HepG2 (cell line): Measurements from ENCODE around the gene RAB36. TPM values are rescaled to one million over a fixed set of nuclear protein-coding genes. Genes with fewer than 3 reads are reported as not detected.

Source experiments
- ARNTL ChIP-seq: sonication (generic); formaldehyde crosslinking; IDR thresholded peaks from 2 replicates; pipeline ENCODE4 v1.4.0; 2020; ENCODE audit warnings: mild to moderate bottlenecking, missing genetic modification reagents
- CEBPG ChIP-seq: IDR thresholded peaks from 2 replicates; pipeline ENCODE4 v1.6.1; 2016
- GPN1 ChIP-seq: sonication (generic); formaldehyde crosslinking; IDR thresholded peaks from 2 replicates; pipeline ENCODE4 v1.5.1; 2020; ENCODE audit warnings: missing genetic modification reagents, borderline replicate concordance
- HIVEP1 ChIP-seq: sonication (generic); formaldehyde crosslinking; IDR thresholded peaks from 2 replicates; pipeline ENCODE4 v1.4.0; 2020; ENCODE audit warnings: mild to moderate bottlenecking, missing genetic modification reagents
- IRX3 ChIP-seq: sonication (generic); formaldehyde crosslinking; IDR thresholded peaks from 2 replicates; pipeline ENCODE4 v1.8.1; 2023; ENCODE audit warnings: mild to moderate bottlenecking, low read depth, missing genetic modification reagents, borderline replicate concordance
- NFKB2 ChIP-seq: sonication (generic); formaldehyde crosslinking; IDR thresholded peaks from 2 replicates; pipeline ENCODE4 v1.4.0; 2020; ENCODE audit warnings: missing genetic modification reagents, borderline replicate concordance
- NFRKB ChIP-seq: fragments of 450-650 bp; IDR thresholded peaks from 2 replicates; pipeline ENCODE4 v1.6.1; 2017
- NONO ChIP-seq, 2 experiments: fragments of 450-650 bp in 1 of 2; sonication (generic) in 1 of 2; formaldehyde crosslinking in 1 of 2; IDR thresholded peaks in 1 of 2; conservative IDR thresholded peaks in 1 of 2; 2 replicates each; pipeline versions ENCODE4 v1.6.1 to v1.8.0; 2017 to 2022; ENCODE audit warnings: mild to moderate bottlenecking in 1 of 2, missing genetic modification reagents in 1 of 2, moderate library complexity in 1 of 2
- RAD51 ChIP-seq: fragments of 450-650 bp; IDR thresholded peaks from 2 replicates; pipeline ENCODE4 v1.6.1; 2016; ENCODE audit warnings: borderline replicate concordance
- RXRB ChIP-seq: IDR thresholded peaks from 2 replicates; pipeline ENCODE4 v1.6.1; 2016; ENCODE audit warnings: borderline replicate concordance, missing genetic modification reagents, missing compliant biosample characterization
- STAG1 ChIP-seq: sonication (generic); formaldehyde crosslinking; IDR thresholded peaks from 2 replicates; pipeline ENCODE4 v1.4.0; 2020; ENCODE audit warnings: missing genetic modification reagents
- TEAD3 ChIP-seq: optimal IDR thresholded peaks from 2 replicates; pipeline ENCODE3; 2016; ENCODE audit warnings: borderline replicate concordance
- THAP11 ChIP-seq: IDR thresholded peaks from 2 replicates; pipeline ENCODE4 v1.6.1; 2016; ENCODE audit warnings: missing biosample characterization, missing genetic modification reagents
- ZNF224 ChIP-seq: sonication (generic); formaldehyde crosslinking; IDR thresholded peaks from 2 replicates; pipeline ENCODE4 v1.5.0; 2020; ENCODE audit warnings: mild to moderate bottlenecking, missing genetic modification reagents
- ZNF354B ChIP-seq: sonication (generic); formaldehyde crosslinking; IDR thresholded peaks from 2 replicates; pipeline ENCODE4 v1.8.0; 2022; ENCODE audit warnings: mild to moderate bottlenecking, missing genetic modification reagents
- ZNF780A ChIP-seq: sonication (generic); formaldehyde crosslinking; IDR thresholded peaks from 2 replicates; pipeline ENCODE4 v1.8.0; 2022; ENCODE audit warnings: mild to moderate bottlenecking, missing genetic modification reagents, moderate library complexity
- ZSCAN29 ChIP-seq: sonication (generic); formaldehyde crosslinking; conservative IDR thresholded peaks from 2 replicates; pipeline ENCODE4 v1.4.0; 2020; ENCODE audit warnings: mild to moderate bottlenecking, missing genetic modification reagents
- polyA plus RNA-seq, 8 experiments: library from polyadenylated mRNA; depleted of rRNA in 3 of 8; stranded (reverse) in 7 of 8; unstranded in 1 of 8; fragments of >200 nt; fragmentation: Illumina TruSeq in 4 of 8; extraction: Trizol in 4 of 8; gene quantifications; 2 replicates each; pipeline versions ENCODE4 v1.2.1 to v1.2.3, GENCODE V29; 2011 to 2016; ENCODE audit warnings: low read depth in 4 of 8, missing spikeins in 1 of 8, mixed read lengths in 1 of 8; ENCODE audit not compliant: insufficient read depth in 1 of 8
- total RNA-seq, 5 experiments: library from RNA; depleted of rRNA; stranded (reverse); fragments of >200 nt; fragmentation: Illumina TruSeq; extraction: Trizol; gene quantifications; 2 replicates each; pipeline ENCODE4 v1.2.3, GENCODE V29; 2016; ENCODE audit warnings: low read depth in 1 of 5
- TF ChIP-seq, protein P1 (sequence below): sonication (generic); formaldehyde crosslinking; IDR thresholded peaks from 2 replicates; pipeline ENCODE4 v1.5.0; 2020; ENCODE audit warnings: missing genetic modification reagents
- TF ChIP-seq, protein P2 (sequence below): sonication (generic); formaldehyde crosslinking; IDR thresholded peaks from 2 replicates; pipeline ENCODE4 v1.5.0; 2020; ENCODE audit warnings: missing genetic modification reagents
- TF ChIP-seq, protein P3 (sequence below): sonication (generic); formaldehyde crosslinking; IDR thresholded peaks from 2 replicates; pipeline ENCODE4 v1.4.0; 2020; ENCODE audit warnings: missing genetic modification reagents
- TF ChIP-seq, protein P4 (sequence below): sonication (generic); formaldehyde crosslinking; IDR thresholded peaks from 2 replicates; pipeline ENCODE4 v1.5.1; 2020; ENCODE audit warnings: mild to moderate bottlenecking, moderate library complexity, missing genetic modification reagents

RAB36 gene
- total and polyA plus RNA-seq, 2 of the 13 experiments (the other 11 are each of a cell fraction or from before 2014, with no cell fraction given): 0.24 to 0.86 TPM

DNA sequence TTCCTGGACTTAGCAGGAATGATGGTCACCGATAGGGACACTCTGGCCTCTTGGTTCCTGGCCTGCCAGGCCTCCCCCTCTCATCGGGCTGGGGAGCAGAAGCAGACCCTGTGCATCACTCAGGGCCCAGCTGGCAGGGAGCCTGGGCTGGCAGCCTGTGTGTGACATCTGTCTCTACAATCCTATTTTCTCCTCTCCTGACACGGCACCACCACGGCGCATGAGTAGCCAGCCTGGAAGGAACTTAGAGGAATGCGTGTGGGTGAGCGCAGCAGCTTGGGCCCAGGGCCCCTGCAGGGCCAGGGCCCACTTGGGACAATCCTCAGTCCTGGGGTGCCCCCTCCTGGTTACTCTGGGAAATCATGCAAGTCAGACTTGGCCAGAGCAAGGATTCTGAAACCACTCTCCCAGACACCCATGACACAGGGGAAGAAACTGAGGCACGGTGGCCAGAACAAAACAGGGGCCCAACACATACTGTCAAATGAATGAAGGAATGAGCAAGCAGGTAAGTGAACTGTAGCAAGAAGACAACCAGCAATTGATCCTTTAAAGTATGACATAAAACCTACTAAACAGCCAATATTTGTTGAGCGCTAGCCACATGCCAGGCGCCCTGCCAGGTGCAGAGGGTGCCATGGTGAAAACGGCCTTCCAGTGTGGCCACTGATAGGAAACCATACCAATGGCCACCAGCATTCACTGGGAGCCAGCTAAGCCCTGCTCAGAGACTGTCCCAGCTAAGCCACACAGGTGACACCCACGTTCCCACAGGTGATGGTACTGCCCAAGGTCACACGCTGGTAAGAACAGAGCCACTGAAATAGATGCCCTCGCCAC, 16.8 kb upstream of the RAB36 start (continued):
- TF ChIP-seq, protein P1, sequence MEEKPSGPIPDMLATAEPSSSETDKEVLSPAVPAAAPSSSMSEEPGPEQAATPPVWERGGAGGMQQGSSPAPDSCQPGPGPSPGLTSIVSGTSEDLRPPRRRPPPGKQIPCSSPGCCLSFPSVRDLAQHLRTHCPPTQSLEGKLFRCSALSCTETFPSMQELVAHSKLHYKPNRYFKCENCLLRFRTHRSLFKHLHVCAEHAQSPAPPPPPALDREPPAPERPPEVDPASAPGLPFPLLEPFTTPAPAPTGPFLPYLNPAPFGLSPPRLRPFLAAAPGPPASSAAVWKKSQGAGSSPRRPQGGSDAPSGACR (CRISPR knock-in tag): 0 out of 2 replicates have a peak, but pooled peaks have one; percentile 10
- TF ChIP-seq IRX3 (CRISPR knock-in tag) (no peak), NONO (IDR thresholded peaks at IDR 0.05) (no peak), NONO (CRISPR knock-in tag; conservative IDR thresholded peaks at IDR 0.05) (no peak), ZSCAN29 (CRISPR knock-in tag) (no peak), CEBPG (CRISPR knock-in tag) (no peak), ZNF780A (CRISPR knock-in tag) (no peak), NFRKB (no peak), STAG1 (peak; percentile 97), GPN1 (CRISPR knock-in tag) (no peak), ZNF354B (CRISPR knock-in tag) (no peak), RXRB (CRISPR knock-in tag) (0 out of 2 replicates have a peak, but pooled peaks have one; percentile 27), NFKB2 (CRISPR knock-in tag) (no peak), RAD51 (no peak), THAP11 (CRISPR knock-in tag) (no peak), TEAD3 (peak; percentile 27), HIVEP1 (CRISPR knock-in tag) (no peak), ZNF224 (CRISPR knock-in tag) (no peak), ARNTL (CRISPR knock-in tag) (no peak)
- TF ChIP-seq, protein P2, sequence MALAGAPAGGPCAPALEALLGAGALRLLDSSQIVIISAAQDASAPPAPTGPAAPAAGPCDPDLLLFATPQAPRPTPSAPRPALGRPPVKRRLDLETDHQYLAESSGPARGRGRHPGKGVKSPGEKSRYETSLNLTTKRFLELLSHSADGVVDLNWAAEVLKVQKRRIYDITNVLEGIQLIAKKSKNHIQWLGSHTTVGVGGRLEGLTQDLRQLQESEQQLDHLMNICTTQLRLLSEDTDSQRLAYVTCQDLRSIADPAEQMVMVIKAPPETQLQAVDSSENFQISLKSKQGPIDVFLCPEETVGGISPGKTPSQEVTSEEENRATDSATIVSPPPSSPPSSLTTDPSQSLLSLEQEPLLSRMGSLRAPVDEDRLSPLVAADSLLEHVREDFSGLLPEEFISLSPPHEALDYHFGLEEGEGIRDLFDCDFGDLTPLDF (CRISPR knock-in tag): no peak
- TF ChIP-seq, protein P3, sequence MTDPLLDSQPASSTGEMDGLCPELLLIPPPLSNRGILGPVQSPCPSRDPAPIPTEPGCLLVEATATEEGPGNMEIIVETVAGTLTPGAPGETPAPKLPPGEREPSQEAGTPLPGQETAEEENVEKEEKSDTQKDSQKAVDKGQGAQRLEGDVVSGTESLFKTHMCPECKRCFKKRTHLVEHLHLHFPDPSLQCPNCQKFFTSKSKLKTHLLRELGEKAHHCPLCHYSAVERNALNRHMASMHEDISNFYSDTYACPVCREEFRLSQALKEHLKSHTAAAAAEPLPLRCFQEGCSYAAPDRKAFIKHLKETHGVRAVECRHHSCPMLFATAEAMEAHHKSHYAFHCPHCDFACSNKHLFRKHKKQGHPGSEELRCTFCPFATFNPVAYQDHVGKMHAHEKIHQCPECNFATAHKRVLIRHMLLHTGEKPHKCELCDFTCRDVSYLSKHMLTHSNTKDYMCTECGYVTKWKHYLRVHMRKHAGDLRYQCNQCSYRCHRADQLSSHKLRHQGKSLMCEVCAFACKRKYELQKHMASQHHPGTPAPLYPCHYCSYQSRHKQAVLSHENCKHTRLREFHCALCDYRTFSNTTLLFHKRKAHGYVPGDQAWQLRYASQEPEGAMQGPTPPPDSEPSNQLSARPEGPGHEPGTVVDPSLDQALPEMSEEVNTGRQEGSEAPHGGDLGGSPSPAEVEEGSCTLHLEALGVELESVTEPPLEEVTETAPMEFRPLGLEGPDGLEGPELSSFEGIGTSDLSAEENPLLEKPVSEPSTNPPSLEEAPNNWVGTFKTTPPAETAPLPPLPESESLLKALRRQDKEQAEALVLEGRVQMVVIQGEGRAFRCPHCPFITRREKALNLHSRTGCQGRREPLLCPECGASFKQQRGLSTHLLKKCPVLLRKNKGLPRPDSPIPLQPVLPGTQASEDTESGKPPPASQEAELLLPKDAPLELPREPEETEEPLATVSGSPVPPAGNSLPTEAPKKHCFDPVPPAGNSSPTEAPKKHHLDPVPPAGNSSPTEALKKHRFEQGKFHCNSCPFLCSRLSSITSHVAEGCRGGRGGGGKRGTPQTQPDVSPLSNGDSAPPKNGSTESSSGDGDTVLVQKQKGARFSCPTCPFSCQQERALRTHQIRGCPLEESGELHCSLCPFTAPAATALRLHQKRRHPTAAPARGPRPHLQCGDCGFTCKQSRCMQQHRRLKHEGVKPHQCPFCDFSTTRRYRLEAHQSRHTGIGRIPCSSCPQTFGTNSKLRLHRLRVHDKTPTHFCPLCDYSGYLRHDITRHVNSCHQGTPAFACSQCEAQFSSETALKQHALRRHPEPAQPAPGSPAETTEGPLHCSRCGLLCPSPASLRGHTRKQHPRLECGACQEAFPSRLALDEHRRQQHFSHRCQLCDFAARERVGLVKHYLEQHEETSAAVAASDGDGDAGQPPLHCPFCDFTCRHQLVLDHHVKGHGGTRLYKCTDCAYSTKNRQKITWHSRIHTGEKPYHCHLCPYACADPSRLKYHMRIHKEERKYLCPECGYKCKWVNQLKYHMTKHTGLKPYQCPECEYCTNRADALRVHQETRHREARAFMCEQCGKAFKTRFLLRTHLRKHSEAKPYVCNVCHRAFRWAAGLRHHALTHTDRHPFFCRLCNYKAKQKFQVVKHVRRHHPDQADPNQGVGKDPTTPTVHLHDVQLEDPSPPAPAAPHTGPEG (CRISPR knock-in tag): no peak
- TF ChIP-seq, protein P4, sequence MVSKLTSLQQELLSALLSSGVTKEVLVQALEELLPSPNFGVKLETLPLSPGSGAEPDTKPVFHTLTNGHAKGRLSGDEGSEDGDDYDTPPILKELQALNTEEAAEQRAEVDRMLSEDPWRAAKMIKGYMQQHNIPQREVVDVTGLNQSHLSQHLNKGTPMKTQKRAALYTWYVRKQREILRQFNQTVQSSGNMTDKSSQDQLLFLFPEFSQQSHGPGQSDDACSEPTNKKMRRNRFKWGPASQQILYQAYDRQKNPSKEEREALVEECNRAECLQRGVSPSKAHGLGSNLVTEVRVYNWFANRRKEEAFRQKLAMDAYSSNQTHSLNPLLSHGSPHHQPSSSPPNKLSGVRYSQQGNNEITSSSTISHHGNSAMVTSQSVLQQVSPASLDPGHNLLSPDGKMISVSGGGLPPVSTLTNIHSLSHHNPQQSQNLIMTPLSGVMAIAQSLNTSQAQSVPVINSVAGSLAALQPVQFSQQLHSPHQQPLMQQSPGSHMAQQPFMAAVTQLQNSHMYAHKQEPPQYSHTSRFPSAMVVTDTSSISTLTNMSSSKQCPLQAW: 0 out of 2 replicates have a peak, but pooled peaks have one; percentile 29
